GM18499 (cell line): ENCODE data around the gene UBQLNL.

ENCODE experiments used
- ATAC-seq: cut with Tn5 transposase; IDR thresholded peaks from one replicate; pipeline ENCODE4 v1.9.1; 2021; ENCODE audit warnings: moderate number of reproducible peaks; ENCODE audit not compliant: insufficient read depth, unreplicated experiment

The UBQLNL gene

DNA sequence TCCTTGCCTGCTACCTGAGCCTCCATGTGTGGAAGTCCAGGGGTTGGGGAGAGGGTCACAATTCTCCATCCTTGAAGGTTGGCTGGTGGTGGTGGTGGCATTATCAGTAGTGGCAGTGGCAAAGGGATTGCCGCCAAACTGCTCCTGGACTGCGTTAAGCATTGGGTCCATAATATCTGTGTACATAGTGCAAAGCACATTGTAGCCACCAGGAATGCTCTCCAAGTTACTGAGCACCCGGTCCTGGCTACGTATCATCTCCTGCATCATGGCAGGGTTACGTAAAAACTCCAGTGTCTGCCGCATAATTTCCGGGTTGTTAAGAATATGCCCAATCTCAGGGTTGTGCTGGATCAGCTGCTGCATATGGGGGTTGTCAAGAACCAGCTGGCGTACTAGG is 7.9 kb downstream of the UBQLNL start:
- ATAC-seq, result no peak

DNA sequence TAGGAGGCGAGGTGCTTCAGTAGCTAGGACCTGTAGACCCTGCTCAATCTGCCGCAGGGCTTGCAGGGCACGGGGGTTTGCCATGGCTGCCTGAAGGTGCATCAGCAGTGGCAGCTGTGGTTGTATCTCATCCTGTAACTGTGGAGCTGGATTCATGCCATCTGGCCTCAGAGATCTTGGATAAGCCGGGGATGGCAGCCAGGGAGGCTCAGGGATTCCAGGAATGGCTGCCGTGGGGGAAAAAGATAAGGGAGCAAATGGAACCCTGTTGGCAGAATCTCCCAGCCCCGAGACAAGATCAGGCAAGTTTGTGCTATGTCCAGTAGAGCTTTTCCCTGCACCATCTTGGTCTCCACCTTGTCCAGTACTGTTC is 8.6 kb downstream of the UBQLNL start:
- ATAC-seq, result no peak

DNA sequence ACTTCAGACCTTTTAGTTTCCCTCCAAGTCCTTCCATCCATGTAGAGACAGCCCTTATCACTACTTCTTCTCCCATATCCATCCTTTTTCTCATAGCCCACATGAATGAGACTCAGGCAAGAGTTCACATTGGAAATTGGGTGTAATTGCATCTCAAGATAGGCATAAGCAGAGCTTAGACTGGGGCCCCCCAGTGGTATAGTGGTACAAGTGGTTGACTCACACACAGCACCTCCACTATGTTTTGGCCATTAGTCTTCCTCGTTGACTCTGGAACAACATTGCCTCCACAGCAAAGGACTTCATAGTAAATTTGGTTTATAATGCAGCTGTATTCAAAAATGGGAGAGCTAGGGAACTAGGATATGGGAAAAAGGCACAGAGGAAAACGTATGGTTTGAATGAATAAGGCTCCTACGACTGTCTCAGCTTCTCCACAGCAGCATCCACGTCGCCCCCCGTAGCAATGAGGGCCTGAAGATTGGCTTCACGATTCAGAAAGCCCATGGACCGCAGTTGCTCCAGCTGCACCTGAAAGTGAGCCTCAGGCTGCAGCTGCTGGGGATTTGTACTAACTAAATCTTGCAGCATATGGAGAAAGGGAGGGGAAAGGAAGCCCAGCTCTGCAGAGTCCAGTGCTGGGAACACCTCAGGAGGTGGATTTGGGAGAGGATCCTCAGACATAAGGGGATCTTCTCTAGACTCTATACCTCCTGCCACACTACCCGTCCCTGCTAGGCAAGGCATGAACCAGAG is 9.1 kb downstream of the UBQLNL start:
- ATAC-seq, result no peak

DNA sequence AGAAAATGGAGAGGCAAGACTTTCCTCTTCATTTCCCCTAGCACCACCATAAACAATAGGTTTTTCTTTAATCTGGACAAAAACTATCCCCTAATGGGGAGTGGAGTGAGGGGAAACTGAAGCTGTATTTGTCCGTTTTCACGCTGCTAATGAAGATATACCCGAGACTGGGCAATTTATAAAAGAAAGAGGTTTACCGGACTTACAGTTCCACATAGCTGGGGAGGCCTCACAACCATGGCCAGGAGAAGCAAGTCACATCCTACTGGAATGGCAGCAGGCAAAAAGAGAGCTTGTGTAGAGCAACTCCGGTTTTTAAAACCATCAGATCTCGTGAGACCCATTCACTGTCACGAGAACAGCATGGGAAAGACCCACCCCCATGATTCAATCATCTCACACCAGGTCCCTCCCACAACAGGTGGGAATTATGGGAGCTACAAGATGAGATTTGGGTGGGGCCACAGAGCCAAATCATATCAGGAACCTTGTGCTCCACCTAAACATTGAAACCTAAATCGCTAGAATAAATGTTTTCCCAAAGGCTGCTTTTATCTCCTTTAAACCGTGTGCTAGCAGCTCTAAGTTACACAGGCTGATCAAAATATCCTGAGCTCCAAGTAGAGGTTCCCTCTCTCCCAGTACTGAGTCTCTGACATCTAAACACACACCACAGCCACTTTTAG is 11.0 kb downstream of the UBQLNL start:
- no peak for ATAC-seq

DNA sequence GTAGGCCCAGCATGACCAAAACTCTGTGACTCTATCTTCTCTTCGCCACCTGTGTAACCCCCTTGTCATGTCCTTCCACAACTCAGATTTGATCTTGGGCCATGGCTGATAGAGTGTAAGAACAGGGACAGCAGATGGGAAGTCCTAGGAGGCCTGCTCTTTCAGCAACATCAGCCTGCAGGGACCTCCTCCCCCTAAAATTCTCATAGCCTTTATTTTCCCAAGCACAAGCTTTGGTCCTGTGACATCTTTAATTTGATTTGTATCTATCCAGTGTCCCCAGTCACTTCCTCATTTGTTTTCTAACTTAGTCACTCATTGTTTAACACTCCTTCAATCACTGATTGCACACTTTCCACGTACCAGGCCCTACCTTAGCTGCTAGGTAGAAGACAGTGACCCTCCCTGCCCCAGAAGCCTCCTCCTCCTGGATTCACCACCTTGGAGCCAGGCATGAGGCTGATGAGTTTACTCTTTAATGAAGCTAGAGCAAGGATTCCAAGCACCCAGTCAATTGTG is 12.0 kb downstream of the UBQLNL start:
- no peak for ATAC-seq

DNA sequence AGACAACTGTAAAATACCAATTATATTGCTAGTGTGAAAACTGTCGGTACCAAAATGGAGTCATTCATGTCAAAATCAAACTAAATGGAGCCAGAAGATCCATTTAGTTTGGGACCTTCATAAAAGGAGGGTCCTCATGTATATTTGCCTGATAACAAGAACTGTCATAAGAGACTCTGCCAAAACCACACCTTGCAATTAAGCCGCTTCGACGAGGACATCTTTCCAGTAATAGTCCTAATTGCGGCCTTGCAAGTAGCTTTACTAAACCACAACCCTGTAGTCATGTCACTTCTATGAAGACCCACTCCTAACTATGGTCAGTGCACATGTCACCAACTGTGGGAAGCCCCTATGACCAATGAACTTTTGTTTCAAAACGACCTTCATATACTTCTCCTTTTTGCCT is 16.1 kb downstream of the UBQLNL start:
- ATAC-seq, result no peak

DNA sequence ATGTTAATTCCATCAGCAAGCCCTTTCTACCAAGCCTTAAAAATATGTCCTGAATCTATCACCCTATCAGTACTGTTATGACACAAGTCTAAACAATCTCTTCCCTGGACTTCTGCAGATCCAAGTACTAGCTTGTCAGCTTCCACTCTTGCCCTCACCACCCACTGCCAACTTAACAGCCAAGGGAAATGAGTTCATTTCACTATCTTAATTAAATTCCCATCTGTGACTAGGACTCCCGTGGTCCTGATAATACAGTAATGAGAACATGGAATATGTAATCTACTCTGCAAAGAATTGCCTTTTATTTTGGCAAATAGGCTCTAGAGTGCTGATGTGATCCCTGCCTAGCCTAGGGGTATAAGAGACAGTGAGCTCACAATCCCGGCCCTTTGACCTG is 16.8 kb downstream of the UBQLNL start:
- ATAC-seq, result no peak

DNA sequence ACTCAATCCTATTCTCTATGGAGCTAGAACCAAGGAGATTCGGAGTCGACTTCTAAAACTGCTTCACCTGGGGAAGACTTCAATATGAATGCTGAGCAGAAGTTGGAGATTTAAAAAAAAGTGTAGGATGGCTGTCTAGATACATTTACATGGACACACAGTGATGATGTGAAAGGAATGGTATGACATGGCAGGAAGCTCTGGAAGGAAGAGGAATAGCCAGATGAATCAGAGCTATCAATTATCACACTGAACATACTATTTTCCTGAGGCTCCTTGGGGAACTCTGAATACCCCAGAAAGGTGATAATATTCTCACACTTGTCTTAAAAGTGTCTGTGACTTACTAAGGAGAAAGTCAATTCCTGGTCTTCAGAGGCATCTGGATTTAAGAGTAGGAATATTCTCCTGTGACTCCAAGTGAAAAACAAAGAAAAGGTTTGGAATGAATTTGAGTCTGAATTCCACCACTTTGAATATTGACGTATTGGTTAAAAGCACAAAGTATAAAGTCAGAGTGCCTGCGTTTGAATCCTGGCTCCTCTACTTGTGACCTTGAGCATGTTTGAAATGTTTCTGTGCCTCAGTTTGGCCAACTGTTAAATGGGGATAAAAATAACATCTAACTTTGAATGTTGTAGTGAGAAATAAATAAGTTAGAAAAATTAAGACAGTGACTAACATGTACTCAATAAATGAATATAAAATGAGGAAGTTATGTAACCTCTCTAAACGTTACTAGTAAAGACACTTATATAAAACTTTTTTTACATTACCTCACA is 26.7 kb downstream of the UBQLNL start:
- no peak for ATAC-seq

DNA sequence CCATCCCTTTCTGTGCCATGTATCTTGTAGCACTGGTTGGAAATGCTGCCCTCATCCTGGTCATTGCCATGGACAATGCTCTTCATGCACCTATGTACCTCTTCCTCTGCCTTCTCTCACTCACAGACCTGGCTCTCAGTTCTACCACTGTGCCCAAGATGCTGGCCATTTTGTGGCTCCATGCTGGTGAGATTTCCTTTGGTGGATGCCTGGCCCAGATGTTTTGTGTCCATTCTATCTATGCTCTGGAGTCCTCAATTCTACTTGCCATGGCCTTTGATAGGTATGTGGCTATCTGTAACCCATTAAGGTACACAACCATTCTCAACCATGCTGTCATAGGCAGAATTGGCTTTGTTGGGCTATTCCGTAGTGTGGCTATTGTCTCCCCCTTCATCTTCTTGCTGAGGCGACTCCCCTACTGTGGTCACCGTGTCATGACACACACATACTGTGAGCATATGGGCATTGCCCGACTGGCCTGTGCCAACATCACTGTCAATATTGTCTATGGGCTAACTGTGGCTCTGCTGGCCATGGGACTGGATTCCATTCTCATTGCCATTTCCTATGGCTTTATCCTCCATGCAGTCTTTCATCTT is 27.6 kb downstream of the UBQLNL start:
- no peak for ATAC-seq

DNA sequence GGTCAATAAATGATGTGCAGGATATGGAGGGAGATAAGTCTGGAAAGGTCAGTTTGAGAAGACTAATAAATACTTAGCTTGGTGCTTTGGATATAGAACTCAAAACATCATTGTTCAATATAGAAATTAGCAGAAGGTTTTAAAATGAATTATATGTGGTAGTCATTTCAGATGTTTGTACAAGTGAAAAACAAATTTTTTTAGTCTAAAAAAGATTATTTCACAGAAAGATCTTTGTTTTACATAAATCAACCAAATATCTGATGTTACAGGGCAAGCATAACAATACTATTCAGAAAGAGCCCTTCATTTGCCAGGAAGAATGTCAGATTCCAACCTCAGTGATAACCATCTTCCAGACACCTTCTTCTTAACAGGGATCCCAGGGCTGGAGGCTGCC is 28.1 kb downstream of the UBQLNL start, which contains the start of gene OR52D1:
OR52D1 (plus strand) TSS at position 301 of the 400 bp plus-strand sequence; CDS start at position 323, 22 bp downstream.
- no peak for ATAC-seq

DNA sequence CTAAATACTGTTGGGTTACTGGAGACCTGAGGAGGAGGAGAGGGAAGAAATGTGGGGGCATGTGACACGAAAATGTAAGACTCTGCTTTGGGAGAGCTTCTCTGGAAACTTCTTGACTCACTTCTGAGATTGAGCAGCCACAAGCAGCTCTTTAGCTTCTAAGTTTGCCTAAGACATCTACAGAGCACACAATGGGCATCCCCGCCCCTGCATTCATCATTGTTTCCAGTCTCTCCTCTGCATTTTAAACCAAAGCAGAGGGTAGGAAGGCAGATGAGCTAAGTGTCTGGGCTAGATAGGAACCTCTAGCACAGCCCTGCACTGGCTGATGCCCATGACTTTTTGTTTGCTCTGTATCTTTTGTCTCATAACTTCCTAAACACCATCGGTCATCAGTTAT is 30.1 kb downstream of the UBQLNL start:
- ATAC-seq, result no peak

DNA sequence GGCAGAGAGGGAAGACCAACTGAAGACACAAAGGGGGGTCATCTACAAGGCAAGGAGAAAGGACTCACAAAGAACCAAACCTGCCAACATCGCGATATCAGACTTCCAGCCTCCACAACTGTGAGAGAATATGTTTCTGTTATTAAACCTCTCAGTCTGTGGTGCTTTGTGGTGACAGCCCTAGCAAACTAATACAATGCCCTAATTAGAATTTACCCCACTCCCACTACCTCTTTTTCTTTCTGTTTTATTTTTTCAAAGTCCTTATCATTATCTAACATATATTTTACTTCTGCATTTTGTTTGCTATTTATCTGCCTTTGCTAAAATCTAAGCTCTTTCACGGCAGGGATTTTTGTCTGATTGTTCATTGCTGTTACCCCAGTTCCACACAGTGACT is 30.5 kb downstream of the UBQLNL start:
- no peak for ATAC-seq

DNA sequence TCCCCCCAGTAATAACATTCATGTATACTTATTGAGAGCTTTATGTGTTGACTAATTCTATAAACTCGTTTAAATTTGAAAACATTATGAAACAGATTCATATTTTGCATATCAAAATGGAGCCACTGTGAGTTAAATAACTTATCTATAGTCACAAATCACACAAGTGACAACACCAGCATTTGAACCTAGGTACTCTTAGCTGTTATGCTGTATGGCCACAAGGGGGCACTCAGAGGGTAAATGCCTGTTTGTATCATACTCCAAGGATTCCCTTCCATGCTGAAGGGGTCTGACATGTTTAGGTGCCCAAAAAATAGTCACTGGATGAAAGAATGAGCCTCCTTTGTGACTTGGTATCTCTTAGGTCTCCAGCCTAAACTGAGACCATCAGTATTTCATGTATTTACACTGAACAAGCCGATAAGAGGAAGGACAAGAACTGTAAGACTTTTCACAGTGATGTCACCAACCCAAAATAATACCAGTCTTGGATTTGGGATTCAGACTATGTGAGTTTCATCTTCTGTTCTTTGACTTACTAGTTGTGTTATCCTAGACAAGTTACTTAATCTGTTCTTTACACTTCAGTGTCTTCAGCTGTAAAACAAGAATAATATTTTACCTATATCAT is 40.2 kb downstream of the UBQLNL start:
- no peak for ATAC-seq

DNA sequence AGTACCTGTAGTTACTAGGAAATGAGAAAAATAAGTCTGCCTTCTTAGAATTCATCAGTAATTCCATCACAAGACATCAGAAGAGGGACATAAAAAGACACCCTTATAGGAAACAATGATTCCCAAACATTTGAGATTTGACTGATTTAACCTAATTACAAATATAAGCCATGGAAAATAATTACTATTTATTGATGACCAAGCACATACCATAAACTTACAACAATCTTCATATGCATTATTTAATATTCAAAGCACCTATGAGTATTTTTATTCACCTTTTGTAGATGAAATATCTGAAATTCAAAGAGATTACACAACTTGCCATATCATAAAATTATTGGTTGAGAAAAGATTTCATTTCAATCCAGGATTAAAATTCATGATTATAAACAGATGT is 42.6 kb downstream of the UBQLNL start:
- ATAC-seq, result no peak

DNA sequence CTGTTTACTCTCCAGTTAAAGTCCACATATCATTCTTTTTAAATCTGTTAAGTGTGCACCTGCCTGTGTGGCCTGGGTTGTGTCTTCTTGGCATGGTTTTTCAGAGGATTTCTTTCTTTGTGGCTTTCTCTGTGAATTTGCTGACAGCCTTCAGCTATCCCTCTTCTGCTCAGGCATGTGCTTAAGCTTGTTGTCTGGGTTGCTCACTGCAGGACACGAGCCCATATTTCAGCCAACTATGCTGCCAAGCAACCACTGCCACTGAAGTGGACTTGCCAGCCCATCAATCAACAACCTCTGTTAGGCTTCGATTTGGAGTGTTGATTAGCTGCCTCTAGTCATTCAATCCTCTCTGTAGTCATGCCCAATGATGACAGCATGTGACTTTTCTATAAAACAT is 49.0 kb downstream of the UBQLNL start:
- no peak for ATAC-seq
